GM10248 (cell line): ENCODE measurements around the gene SRCIN1.
"Not testable (repeated sequence)": the region's sequence is repeated elsewhere in the genome, so short reads cannot be mapped to it uniquely, and the experiment has no call there.

Source experiments
- CTCF ChIA-PET: fragments of 300-600 bp; sonication (Branson Sonifier 250); formaldehyde crosslinking; extraction: SDS; loops from one replicate; lab custom pipeline; 2021; ENCODE audit warnings: antibody characterized with exemption; lab: Yijun Ruan, JAX
- POLR2A ChIA-PET: fragments of 350-650 bp; sonication (Branson Sonifier 250); formaldehyde crosslinking; extraction: SDS; loops from one replicate; lab custom pipeline; 2020; ENCODE audit warnings: antibody characterized with exemption; lab: Yijun Ruan, JAX
- DNase-seq: peaks from one replicate; pipeline ENCODE4 v3.0.0; 2012; ENCODE audit errors: extremely low spot score
- CTCF ChIP-seq: IDR thresholded peaks from 2 replicates; pipeline ENCODE4 v1.5.1; 2012; ENCODE audit warnings: mild to moderate bottlenecking, low read depth; ENCODE audit errors: extremely low read depth, missing control alignments, control extremely low read depth

The SRCIN1 gene

GRCh38 chr17:38533866-38534497 lies 71.8 kb downstream of the SRCIN1 start:
- DNase-seq: no peak
- TF ChIP-seq CTCF: no peak
- CTCF ChIA-PET: interaction anchor here (1.2 to 1.5 kb wide), 3 partner anchors 12 to 25 kb away, joined by 3 to 4 read pairs (median 3); no protein-coding TSS in a partner anchor
- POLR2A ChIA-PET: no interaction called here

- ChIA-PET POLR2A (no interaction called here), CTCF (no interaction called here)
- DNase-seq: no peak
- TF ChIP-seq CTCF: no peak
Measured at GRCh38 chr17:38533241-38533640, 72.5 kb downstream of the SRCIN1 start.

GRCh38 chr17:38532451-38532850 lies 73.3 kb downstream of the SRCIN1 start:
- no peak for TF ChIP-seq CTCF
- no peak for DNase-seq
- POLR2A ChIA-PET: no interaction called here
- CTCF ChIA-PET: no interaction called here

- CTCF ChIA-PET, POLR2A ChIA-PET, DNase-seq: not testable (repeated sequence)
Measured at GRCh38 chr17:38531761-38532160, 74.0 kb downstream of the SRCIN1 start.

- DNase-seq, POLR2A ChIA-PET, CTCF ChIA-PET: not testable (repeated sequence)
Measured at GRCh38 chr17:38530856-38531255, 74.9 kb downstream of the SRCIN1 start.

- POLR2A ChIA-PET, DNase-seq, CTCF ChIA-PET: not testable (repeated sequence)
Measured at GRCh38 chr17:38528141-38528540, 77.6 kb downstream of the SRCIN1 start.

- DNase-seq, CTCF ChIA-PET, POLR2A ChIA-PET: not testable (repeated sequence)
Measured at GRCh38 chr17:38526526-38526925, 79.2 kb downstream of the SRCIN1 start.

GRCh38 chr17:38512473-38513058 lies 93.2 kb downstream of the SRCIN1 start:
- DNase-seq: no peak
- no peak for TF ChIP-seq CTCF
- ChIA-PET CTCF (interaction anchor here (1.2 to 1.4 kb wide), 2 partner anchors 20 to 163 kb away, joined by 3 to 4 read pairs; no protein-coding TSS in a partner anchor), POLR2A (no interaction called here)
